WTC11 (cell line): ENCODE measurements around the gene SLC27A2. TPM values are rescaled to one million over a fixed set of nuclear protein-coding genes. Genes with fewer than 3 reads are reported as not detected.

Experiments used
- ATAC-seq: fragments of 200-7000 bp; cut with Tn5 transposase; 2 replicates; pipeline ENCODE4 v1.10.0; 2021; ENCODE audit warnings: mild to moderate bottlenecking, moderate library complexity
- CTCF ChIA-PET: fragments of 300-600 bp; sonication (Branson Sonifier 250); formaldehyde crosslinking; loops from one replicate; lab custom pipeline; 2021; ENCODE audit warnings: antibody characterized with exemption; lab: Charles Lee
- POLR2A ChIA-PET: fragments of 350-600 bp; sonication (Branson Sonifier 250); formaldehyde crosslinking; loops from one replicate; lab custom pipeline; 2021; ENCODE audit warnings: antibody characterized with exemption; lab: Charles Lee
- DNase-seq: peaks from one replicate; pipeline ENCODE4 v3.0.0; 2021; ENCODE audit warnings: low spot score
- H3K27ac Mint-ChIP-seq: 2 replicates; pipeline ENCODE4 v1.8.0; 2021; ENCODE audit warnings: mixed read lengths
- H3K27me3 Mint-ChIP-seq: 2 replicates; pipeline ENCODE4 v1.8.0; 2021; ENCODE audit warnings: low read depth, mild to moderate bottlenecking, moderate library complexity, mixed read lengths
- H3K36me3 Mint-ChIP-seq: 2 replicates; pipeline ENCODE4 v1.8.0; 2021; ENCODE audit warnings: mixed read lengths
- H3K4me1 Mint-ChIP-seq: 2 replicates; pipeline ENCODE4 v1.8.0; 2022; ENCODE audit warnings: mixed read lengths
- H3K4me3 Mint-ChIP-seq: 2 replicates; pipeline ENCODE4 v1.8.0; 2021; ENCODE audit warnings: mild to moderate bottlenecking, moderate library complexity, mixed read lengths
- H3K9me3 Mint-ChIP-seq: 2 replicates; pipeline ENCODE4 v1.8.0; 2021; ENCODE audit warnings: mixed read lengths
- CBFB ChIP-seq: sonication (generic); formaldehyde crosslinking; IDR thresholded peaks from 2 replicates; pipeline ENCODE4 v1.8.1; 2022; ENCODE audit warnings: mild to moderate bottlenecking, low read depth, missing genetic modification reagents
- ELF4 ChIP-seq: sonication (generic); formaldehyde crosslinking; IDR thresholded peaks from 2 replicates; pipeline ENCODE4 v1.8.1; 2022; ENCODE audit warnings: low read depth, mild to moderate bottlenecking, moderate library complexity, missing genetic modification reagents
- ESRRA ChIP-seq: sonication (generic); formaldehyde crosslinking; IDR thresholded peaks from 2 replicates; pipeline ENCODE4 v1.8.1; 2022; ENCODE audit warnings: mild to moderate bottlenecking, missing genetic modification reagents, borderline replicate concordance
- FOXJ3 ChIP-seq: sonication (generic); formaldehyde crosslinking; IDR thresholded peaks from 2 replicates; pipeline ENCODE4 v1.9.0; 2021; ENCODE audit warnings: missing genetic modification reagents, mild to moderate bottlenecking, borderline replicate concordance
- IRF2 ChIP-seq: sonication (generic); formaldehyde crosslinking; IDR thresholded peaks from 2 replicates; pipeline ENCODE4 v1.8.0; 2022; ENCODE audit warnings: low read depth, missing genetic modification reagents, borderline replicate concordance
- JAZF1 ChIP-seq: fragments of 250-450 bp; sonication (Bioruptor Pico); IDR thresholded peaks from 2 replicates; pipeline ENCODE4 v1.9.0; 2021; ENCODE audit warnings: moderate library complexity, mild to moderate bottlenecking, inconsistent platforms
- JUN ChIP-seq: sonication (generic); formaldehyde crosslinking; IDR thresholded peaks from 2 replicates; pipeline ENCODE4 v1.8.0; 2023; ENCODE audit warnings: mild to moderate bottlenecking, missing genetic modification reagents
- PREB ChIP-seq: sonication (generic); formaldehyde crosslinking; IDR thresholded peaks from 2 replicates; pipeline ENCODE4 v1.8.1; 2022; ENCODE audit warnings: mild to moderate bottlenecking, missing genetic modification reagents, moderate library complexity, borderline replicate concordance
- PRRX2 ChIP-seq: fragments of 250-450 bp; sonication (Bioruptor Pico); IDR thresholded peaks from 2 replicates; pipeline ENCODE4 v1.8.0; 2021; ENCODE audit warnings: mild to moderate bottlenecking
- RELA ChIP-seq: sonication (generic); formaldehyde crosslinking; IDR thresholded peaks from 2 replicates; pipeline ENCODE4 v1.8.1; 2022; ENCODE audit warnings: missing genetic modification reagents, mild to moderate bottlenecking, borderline replicate concordance
- SMAD4 ChIP-seq: sonication (generic); formaldehyde crosslinking; IDR thresholded peaks from 2 replicates; pipeline ENCODE4 v1.8.0; 2022; ENCODE audit warnings: mild to moderate bottlenecking, missing genetic modification reagents
- SOX15 ChIP-seq: fragments of 250-450 bp; sonication (Bioruptor Pico); IDR thresholded peaks from 2 replicates; pipeline ENCODE4 v1.9.0; 2021; ENCODE audit warnings: mild to moderate bottlenecking
- SP1 ChIP-seq: sonication (generic); formaldehyde crosslinking; conservative IDR thresholded peaks from 2 replicates; pipeline ENCODE4 v1.8.1; 2022; ENCODE audit warnings: missing genetic modification reagents
- TCF7 ChIP-seq: sonication (generic); formaldehyde crosslinking; IDR thresholded peaks from 2 replicates; pipeline ENCODE4 v1.8.0; 2022; ENCODE audit warnings: mild to moderate bottlenecking, low read depth, missing genetic modification reagents, moderate library complexity
- USF1 ChIP-seq: sonication (generic); formaldehyde crosslinking; IDR thresholded peaks from 2 replicates; pipeline ENCODE4 v1.8.0; 2022; ENCODE audit warnings: mild to moderate bottlenecking, missing genetic modification reagents
- ZNF138 ChIP-seq: sonication (generic); formaldehyde crosslinking; conservative IDR thresholded peaks from 2 replicates; pipeline ENCODE4 v1.8.1; 2022; ENCODE audit warnings: mild to moderate bottlenecking, moderate library complexity, missing genetic modification reagents
- ZNF232 ChIP-seq: sonication (generic); formaldehyde crosslinking; IDR thresholded peaks from 2 replicates; pipeline ENCODE4 v1.8.0; 2022; ENCODE audit warnings: mild to moderate bottlenecking, missing genetic modification reagents
- ZNF317 ChIP-seq: sonication (generic); formaldehyde crosslinking; IDR thresholded peaks from 2 replicates; pipeline ENCODE4 v1.8.1; 2023; ENCODE audit warnings: low read depth, mild to moderate bottlenecking, moderate library complexity, missing genetic modification reagents, borderline replicate concordance
- ZNF423 ChIP-seq: fragments of 250-450 bp; sonication (Bioruptor Pico); IDR thresholded peaks from 2 replicates; pipeline ENCODE4 v2.1.2; 2022; ENCODE audit warnings: mild to moderate bottlenecking, moderate library complexity
- ZNF532 ChIP-seq: fragments of 250-450 bp; sonication (Bioruptor Pico); IDR thresholded peaks from 2 replicates; pipeline ENCODE4 v1.9.0; 2021; ENCODE audit warnings: mild to moderate bottlenecking, borderline replicate concordance
- total RNA-seq: library from RNA; stranded (reverse); gene quantifications from 3 replicates; pipeline ENCODE4 v1.2.3, GENCODE V29; 2021
- TF ChIP-seq, protein P1 (sequence below): sonication (generic); formaldehyde crosslinking; IDR thresholded peaks from 2 replicates; pipeline ENCODE4 v1.8.1; 2023; ENCODE audit warnings: mild to moderate bottlenecking, missing genetic modification reagents, moderate library complexity

Gene SLC27A2
- total RNA-seq, 1 experiment from 2014 or later, result 3.0 TPM

DNA sequence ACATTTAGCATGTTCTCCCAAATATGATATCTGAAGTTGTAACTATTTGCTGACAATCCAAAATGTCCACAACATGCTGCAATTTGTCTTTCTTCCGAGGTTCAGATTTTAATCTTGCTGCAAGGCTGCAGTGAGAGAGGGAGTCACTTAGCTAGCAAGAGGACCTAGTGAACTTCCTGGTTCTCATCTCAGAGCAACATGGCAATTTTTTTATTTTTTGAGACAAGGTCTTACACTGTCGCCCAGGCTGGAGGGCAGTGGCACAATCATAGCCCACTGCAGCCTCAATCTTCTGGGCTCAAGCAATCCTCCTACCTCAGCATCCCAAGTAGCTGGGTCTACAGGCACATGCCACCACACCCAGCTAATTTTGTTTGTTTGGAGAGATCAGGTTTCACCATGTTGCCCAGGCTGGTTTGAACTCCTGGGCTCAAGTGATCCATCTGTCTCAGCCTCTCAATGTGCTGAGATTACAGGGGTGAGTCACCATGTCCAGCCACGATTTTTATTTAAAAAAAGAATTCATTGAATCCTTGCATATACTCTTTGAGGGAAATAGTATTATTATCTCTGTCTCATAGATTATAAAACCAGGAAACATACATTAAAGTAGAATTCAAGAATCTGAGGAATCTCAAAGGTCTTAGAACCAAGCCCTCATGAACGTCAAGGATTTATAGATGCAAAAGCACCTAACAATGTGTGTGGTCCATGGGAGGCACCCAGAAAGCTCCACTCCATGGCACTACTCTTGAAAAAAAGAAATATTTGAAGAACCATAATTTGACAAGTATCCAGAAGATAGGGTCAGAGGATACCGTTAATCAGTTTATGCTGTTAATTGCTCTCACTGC, 74.4 kb downstream of the SLC27A2 start:
- no peak overlapping the region for H3K27ac Mint-ChIP-seq
- POLR2A ChIA-PET, result no interaction called here
- H3K4me3 Mint-ChIP-seq, result no peak overlapping the region
- H3K27me3 Mint-ChIP-seq, result no peaks in the 10 kb centered on the region
- CTCF ChIA-PET, result interaction anchor here (1.1 kb wide), 1 partner anchor 108 kb away, joined by 4 read pairs; no protein-coding TSS in a partner anchor
- DNase-seq (no peak), ATAC-seq (no peak)
- peaks cover 3% of the 10 kb centered on the region; the same call in 1 of the 2 replicates for H3K9me3 Mint-ChIP-seq
- no peaks in the 10 kb centered on the region for H3K4me1 Mint-ChIP-seq
- TF ChIP-seq ELF4, result no peak
- no peak for TF ChIP-seq IRF2 (CRISPR knock-in tag)
- no peaks in the 10 kb centered on the region for H3K36me3 Mint-ChIP-seq

- no peak overlapping the region for H3K27ac Mint-ChIP-seq
- DNase-seq, result no peak
- H3K9me3 Mint-ChIP-seq, result peaks cover 3% of the 10 kb centered on the region; the same call in 1 of the 2 replicates
- no peak overlapping the region for H3K4me3 Mint-ChIP-seq
- H3K27me3 Mint-ChIP-seq, result no peaks in the 10 kb centered on the region
- ChIA-PET CTCF (interaction anchor here (1.1 kb wide), 1 partner anchor 109 kb away, joined by 4 read pairs; no protein-coding TSS in a partner anchor), POLR2A (no interaction called here)
- H3K36me3 Mint-ChIP-seq, result no peaks in the 10 kb centered on the region
- H3K4me1 Mint-ChIP-seq, result no peaks in the 10 kb centered on the region
- no peak for ATAC-seq
- TF ChIP-seq CBFB (no peak), FOXJ3 (CRISPR knock-in tag) (no peak), JUN (CRISPR knock-in tag) (no peak), SOX15 (CRISPR knock-in tag) (no peak), PRRX2 (CRISPR knock-in tag) (no peak), TCF7 (CRISPR knock-in tag) (no peak), JAZF1 (no peak), SP1 (CRISPR knock-in tag) (no peak), ZNF532 (no peak), RELA (CRISPR knock-in tag) (no peak), ZNF317 (CRISPR knock-in tag) (no peak), USF1 (CRISPR knock-in tag) (no peak), ZNF138 (CRISPR knock-in tag) (no peak), ZNF423 (CRISPR knock-in tag) (no peak), PREB (CRISPR knock-in tag) (no peak), SMAD4 (CRISPR knock-in tag) (no peak), ZNF232 (CRISPR knock-in tag) (no peak), ESRRA (CRISPR knock-in tag) (no peak)
- TF ChIP-seq, protein P1, sequence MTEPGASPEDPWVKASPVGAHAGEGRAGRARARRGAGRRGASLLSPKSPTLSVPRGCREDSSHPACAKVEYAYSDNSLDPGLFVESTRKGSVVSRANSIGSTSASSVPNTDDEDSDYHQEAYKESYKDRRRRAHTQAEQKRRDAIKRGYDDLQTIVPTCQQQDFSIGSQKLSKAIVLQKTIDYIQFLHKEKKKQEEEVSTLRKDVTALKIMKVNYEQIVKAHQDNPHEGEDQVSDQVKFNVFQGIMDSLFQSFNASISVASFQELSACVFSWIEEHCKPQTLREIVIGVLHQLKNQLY (CRISPR knock-in tag), result no peak
Observed at GRCh38 chr15:50257332-50257731, 75.3 kb downstream of the SLC27A2 start.
